GM04503 (cell line): Measurements from ENCODE around the gene TWF2.

Source experiments
- DNase-seq: peaks from one replicate; pipeline ENCODE4 v3.0.0-alpha.2; 2012; ENCODE audit warnings: low read depth

Gene TWF2

DNA sequence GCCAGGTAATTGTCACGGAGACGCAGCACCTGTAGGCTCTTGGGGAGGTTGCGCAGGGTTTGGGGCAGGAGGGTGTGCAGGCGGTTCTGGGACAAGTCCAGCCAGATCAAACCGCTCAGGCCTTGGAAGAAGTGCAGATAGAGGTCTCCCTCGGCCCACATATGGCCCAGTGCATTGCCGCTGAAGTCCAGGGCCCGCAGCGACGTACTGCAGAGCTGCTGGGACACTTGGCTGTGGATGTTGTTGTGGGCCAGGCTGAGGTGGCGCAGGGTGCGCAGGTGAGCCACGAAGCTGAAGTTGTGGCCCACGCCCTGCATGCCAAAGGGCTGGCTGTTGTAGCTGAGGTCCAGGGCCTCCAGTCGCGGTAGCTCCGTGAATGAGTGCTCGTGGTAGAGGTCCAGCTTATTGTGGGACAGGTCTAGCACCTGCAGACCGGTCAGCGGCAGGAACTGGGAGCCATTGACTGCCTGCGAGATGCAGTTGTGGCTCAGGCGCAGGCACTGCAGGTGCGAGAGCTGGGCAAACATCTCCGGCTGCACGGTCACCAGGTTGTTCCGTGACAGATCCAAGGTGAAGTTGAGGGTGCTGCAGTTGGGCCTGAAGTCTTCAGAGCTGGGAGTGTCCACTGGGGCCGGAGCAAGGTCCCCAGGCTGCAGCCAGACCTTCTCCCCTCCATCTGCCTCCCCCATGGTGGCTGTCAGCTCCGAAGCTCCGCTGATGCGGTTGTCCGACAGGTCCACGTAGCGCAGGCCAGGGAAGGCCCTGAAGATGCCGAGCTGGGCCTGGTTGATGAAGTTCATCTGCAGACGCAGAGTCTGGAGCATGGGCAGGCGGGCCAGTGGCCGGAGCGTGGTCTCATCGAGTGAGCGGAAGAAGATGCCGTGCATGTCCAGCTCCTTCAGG is 16.4 kb downstream of the TWF2 start:
- DNase-seq = no peak

GRCh38 chr3:52221563-52222318 is 17.2 kb downstream of the TWF2 start:
- no peak for DNase-seq

DNA sequence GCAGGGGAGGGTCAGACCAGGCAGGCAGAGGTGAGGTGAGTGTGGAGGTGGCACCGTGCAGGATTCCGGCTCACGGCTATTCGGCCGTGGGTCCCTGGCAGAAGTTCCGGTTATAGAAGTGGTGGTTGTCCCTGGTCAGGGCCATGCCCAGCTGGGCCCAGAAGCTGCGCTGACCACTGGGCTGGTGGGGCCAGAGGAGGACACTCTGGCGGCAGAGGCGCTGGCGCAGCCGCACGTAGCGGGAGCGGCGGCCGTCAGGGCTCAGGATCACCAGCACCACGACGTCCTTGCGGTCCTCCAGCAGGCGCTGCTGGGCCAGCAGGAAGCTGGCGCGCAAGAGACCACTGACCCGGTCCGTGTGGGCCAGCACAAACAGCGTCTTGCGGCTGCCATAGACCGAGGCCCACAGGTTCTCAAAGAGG is 17.8 kb downstream of the TWF2 start:
- DNase-seq = no peak

DNA sequence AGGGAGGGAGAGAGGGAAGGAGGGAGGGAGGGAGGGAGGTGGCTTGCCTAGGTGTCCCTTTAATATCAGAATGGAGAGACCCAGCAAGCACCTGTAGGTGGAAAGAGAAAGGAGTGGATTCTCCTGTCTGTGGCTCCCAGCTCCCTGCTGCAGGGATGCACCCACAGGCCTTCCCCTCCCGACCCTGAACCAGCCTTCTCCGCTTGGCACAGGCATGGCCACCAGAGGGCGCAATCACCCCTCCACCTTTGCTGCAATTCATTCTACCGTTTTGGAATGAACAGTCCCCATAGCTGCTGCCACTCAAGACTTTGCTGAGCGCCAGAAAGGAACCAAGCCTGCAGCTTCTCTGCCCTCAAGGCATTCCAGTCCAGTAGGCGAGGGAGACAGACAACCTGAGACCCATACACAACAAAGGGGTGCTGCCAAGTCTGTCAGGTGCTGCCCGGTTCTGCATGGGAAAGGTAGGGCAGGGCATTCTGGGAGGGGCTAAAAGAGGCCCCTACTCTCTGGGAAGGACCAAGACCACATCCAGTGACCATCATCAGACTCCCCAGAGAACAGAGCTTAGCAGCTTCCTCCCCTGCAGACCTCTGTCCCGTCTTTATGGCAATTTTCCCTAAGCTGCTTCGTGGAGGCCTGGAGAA is 18.5 kb downstream of the TWF2 start:
- DNase-seq = no peak

DNA sequence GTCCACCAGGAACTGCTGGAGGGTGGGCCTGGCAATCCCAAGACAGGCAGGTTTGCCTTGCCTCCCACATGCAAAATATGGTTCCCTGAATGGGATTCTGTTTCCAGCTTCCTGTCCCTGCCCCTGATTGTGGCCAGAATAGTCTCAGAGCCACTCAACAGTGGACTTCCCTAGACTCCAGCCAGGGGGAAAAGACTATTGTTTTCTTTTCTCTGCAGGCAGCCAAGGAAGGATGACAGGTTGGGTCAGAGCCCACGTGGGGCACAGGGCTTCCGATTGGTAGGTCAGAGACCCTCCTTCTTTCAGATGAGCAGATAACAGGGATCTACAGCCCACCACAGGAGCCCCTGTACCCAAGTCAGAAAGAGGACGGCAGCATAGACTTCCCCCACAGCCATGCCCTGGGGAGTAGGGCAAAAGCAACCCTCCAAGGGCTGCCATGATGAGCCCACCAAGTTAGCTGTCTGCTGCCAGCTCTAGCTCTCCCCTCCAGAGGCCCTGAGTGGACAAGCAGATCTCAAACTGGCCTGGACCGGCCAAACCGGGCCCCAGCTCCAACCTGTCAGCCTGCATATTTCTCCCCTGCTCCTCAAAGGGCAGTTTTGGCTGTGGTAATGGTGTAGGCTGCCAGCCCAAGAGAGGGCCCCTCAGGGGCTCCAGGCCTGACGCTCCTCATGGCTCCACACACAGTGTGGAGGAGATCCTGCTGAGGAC is 19.9 kb downstream of the TWF2 start:
- no peak for DNase-seq

- no peak for DNase-seq
These were observed 20.5 kb downstream of the TWF2 start for GRCh38 chr3:52218454-52218853.

DNA sequence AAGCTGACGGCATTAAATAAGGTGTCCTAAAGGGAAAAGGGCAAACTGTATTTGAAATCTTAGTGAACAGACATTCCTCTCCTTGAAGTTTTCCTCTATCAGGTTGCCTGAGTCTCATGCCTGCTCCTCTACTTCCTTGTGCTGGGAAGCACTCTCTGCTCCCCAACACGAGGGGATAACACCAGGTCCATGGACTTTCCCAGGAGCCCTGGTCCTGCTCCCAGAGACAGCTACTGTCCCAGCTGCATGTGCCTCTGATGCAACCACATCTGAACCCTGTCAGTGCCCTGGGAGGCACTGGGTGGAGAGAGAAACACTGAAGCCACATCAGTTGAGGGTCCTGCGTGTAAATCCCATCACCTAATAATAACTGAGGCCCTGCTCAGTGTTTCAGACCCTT is 20.9 kb downstream of the TWF2 start:
- no peak for DNase-seq

DNA sequence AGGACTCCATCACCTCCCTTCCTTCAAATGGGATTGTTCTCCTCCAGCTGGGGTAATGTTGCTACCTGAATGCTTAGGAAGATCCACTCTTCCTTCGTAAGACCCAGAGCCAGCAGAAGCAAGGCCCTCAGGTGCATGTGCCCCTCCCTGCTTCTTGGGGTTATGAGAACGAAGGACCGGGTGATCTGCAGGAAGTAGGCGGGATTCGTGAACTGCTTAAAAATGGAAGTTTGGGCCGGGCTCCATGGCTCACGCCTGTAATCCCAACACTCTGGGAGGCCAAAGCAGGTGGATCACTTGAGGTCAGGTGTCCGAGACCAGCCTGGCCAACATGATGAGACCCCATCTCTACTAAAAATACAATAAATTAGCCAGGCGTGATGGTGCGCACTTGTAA is 21.6 kb downstream of the TWF2 start:
- no peak for DNase-seq

GRCh38 chr3:52216585-52217408 is 22.2 kb downstream of the TWF2 start:
- DNase-seq = no peak

GRCh38 chr3:52215351-52215750 is 23.6 kb downstream of the TWF2 start:
- no peak for DNase-seq

DNA sequence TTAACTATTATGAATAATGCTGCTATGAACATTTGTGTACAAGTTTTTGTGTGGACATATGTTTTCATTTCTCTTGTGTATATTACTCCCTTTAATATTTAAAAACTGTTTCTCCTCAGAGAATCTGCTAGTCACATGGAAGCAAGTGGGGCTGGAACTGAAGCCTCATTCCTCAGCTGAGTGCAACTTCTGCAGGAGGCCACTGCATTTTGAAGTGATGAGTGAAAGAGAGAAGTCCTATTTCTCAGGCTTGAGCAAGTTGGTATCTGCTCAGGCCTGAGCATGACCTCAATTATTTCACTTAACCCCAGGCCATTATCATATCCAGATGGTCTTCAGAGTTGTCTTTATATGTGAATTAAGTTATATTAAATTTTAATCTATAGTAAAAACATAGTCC is 25.1 kb downstream of the TWF2 start:
- DNase-seq = no peak

DNA sequence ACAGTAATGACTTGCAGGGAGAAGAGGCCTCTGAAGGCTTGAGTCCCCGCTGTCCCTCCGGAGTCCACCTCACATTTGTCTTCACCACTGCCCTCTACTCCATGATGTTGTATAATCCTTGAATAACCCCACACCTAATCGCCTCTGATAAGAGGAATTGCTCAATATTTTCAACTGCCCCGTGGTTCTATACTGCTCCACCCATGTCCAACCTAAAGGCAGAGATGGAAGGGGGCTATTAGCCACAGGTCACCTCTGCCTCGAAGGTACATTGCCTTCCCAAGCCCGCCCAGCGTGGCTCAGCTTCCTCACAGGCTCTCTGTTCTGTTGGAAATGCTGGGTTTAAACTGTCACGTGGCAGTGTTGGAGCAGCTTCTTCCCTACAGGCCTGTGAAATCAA is 26.0 kb downstream of the TWF2 start:
- no peak for DNase-seq

- DNase-seq = no peak
These were observed 27.6 kb downstream of the TWF2 start for GRCh38 chr3:52211268-52211891.

DNA sequence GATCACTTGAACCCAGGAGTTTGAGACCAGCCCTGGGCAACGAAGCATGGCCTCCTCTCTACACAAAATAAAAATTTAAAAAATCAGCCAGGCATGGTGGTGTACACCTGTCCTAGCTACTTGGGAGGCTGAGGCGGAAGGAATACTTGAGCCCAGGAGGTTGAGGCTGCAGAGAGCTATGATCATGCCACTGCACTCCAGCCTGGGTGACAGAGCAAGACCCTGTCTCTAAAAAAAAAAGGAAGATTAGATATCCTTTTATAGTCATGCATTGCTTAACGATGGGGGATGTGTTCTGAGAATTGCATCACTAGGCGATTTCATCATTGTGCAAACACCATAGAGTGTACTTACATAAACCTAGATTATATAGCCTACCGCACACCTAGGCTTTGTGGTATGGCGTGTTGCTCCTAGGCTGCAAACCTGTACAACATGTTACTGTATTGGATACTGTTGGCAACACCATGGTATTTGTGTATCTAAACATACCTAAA is 28.4 kb downstream of the TWF2 start:
- DNase-seq = no peak

DNA sequence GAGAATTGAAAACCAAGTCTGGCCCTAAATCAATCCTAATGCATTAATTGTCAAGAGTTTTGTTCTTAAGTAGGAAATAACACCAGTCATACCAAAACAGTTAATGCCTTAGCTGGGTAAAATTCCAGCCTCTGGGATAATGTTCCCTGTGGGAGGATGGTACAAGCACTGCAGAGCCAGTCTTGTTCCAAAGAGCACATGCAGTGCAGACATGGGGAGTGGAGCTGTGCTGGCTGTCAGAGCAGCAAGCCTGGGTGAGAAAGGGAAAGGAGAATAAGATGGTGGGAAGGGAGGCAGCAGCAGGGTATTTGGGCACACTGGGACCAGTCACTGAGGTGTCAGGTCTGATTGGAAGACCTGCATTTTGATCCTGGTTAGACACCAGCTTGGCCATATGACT is 28.9 kb downstream of the TWF2 start:
- no peak for DNase-seq

DNA sequence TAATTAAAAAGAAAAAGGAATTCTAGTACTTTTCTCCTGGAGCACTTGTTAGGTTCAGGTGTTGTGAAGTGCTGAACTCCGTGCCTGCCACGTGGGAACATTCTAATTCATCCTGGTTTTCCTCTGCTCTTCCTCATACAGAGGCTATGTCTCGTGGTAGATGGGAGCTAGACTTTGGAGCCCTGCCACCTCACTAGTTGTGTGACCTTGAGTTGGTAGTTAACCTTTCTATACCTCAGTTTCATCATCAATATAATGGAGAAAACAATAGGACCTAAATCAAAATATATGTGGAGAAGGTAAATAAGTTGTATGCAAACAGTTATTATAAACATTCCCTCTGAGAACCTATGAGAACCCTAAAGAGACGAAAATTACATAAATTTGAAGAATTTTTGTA is 30.4 kb downstream of the TWF2 start:
- DNase-seq = no peak

GRCh38 chr3:52205727-52206372 is 33.1 kb downstream of the TWF2 start:
- no peak for DNase-seq

DNA sequence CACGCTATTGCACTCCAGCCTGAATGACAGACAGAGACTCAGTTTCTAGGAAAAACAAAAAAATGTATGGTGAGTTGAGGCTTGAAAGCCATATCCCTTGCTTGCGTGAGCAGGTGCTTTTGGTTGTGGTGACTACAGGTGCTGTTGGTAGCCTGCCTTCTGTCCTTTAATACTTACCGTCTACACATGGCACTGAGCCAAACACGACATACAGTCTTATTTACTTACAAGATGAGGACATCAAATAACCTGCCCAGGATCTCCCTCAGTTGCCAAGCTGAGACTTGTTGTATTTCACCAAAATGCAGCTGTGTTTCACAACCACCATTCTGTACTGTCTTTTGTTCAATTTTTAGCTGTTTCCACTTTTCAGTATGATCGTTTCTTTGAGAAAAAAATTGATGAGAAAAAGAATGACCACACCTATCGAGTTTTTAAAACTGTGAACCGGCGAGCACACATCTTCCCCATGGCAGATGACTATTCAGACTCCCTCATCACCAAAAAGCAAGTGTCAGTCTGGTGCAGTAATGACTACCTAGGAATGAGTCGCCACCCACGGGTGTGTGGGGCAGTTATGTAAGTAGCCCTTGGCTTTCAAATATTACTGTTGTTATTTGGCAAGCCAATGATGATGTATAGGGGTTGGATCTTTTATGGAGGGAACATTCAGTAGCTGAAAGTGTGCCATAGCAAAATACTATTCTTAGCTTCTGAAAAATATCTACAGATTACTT is 34.5 kb downstream of the TWF2 start:
- DNase-seq = no peak

GRCh38 chr3:52203701-52204100 is 35.3 kb downstream of the TWF2 start:
- DNase-seq = no peak
